GM18498 (cell line): ENCODE results near the gene ARPC4.
"Not testable (repeated sequence)": the region's sequence is repeated elsewhere in the genome, so short reads cannot be mapped to it uniquely, and the experiment has no call there.

Source experiments
- ATAC-seq: cut with Tn5 transposase; IDR thresholded peaks from one replicate; pipeline ENCODE4 v1.9.1; 2021; ENCODE audit warnings: mild to moderate bottlenecking, moderate library complexity; ENCODE audit not compliant: unreplicated experiment

Gene ARPC4

GRCh38 chr3:9848860-9849259 lies 56.0 kb downstream of the ARPC4 start:
- ATAC-seq = not testable (repeated sequence)

- not testable (repeated sequence) for ATAC-seq
Measured at GRCh38 chr3:9851383-9851782, 58.5 kb downstream of the ARPC4 start.

GRCh38 chr3:9851926-9852325 lies 59.0 kb downstream of the ARPC4 start:
- not testable (repeated sequence) for ATAC-seq

GRCh38 chr3:9852528-9852927 lies 59.6 kb downstream of the ARPC4 start:
- ATAC-seq = no peak

- ATAC-seq = not testable (repeated sequence)
Measured at GRCh38 chr3:9854291-9854940, 61.5 kb downstream of the ARPC4 start.

GRCh38 chr3:9855594-9855993 lies 62.7 kb downstream of the ARPC4 start:
- no peak for ATAC-seq
